Ramos (cell line): ENCODE results near the gene IL17RE.

Experiments used
- in situ Hi-C: fragments of 300-500 bp; cut with MboI; formaldehyde crosslinking; loops from one replicate; pipeline ENCODE4 v1.14.3; 2022; ENCODE audit warnings: low sequenced_read_pairs; ENCODE audit not compliant: unreplicated experiment

IL17RE gene

GRCh38 chr3:9949626-9950025, 47.0 kb downstream of the IL17RE start:
- in situ Hi-C loops = no loop called here

- in situ Hi-C loops = no loop called here
Observed at GRCh38 chr3:9951126-9951525, 48.5 kb downstream of the IL17RE start.

- in situ Hi-C loops = no loop called here
Observed at GRCh38 chr3:9951598-9951961, 48.9 kb downstream of the IL17RE start.

GRCh38 chr3:9951962-9952805, 49.5 kb downstream of the IL17RE start, which contains the start of gene PRRT3:
TSS of gene PRRT3 (minus strand) at chr3:9952408. CDS start at chr3:9950115, 2,293 bp downstream.
- in situ Hi-C loops = no loop called here

GRCh38 chr3:9955067-9955502, 52.4 kb downstream of the IL17RE start:
- in situ Hi-C loops = no loop called here

- in situ Hi-C loops = no loop called here
Observed at GRCh38 chr3:9955611-9956352, 53.1 kb downstream of the IL17RE start.

GRCh38 chr3:9957214-9957613, 54.6 kb downstream of the IL17RE start:
- in situ Hi-C loops = no loop called here

GRCh38 chr3:9965200-9965875, 62.7 kb downstream of the IL17RE start:
- in situ Hi-C loops = no loop called here
